H9 (cell line): ENCODE measurements around the gene SNUPN. TPM values are rescaled to one million over a fixed set of nuclear protein-coding genes. Genes with fewer than 3 reads are reported as not detected.

Experiments
- DNase-seq: peaks from one replicate; pipeline ENCODE4 v3.0.0-alpha.2; 2017
- H2AFZ ChIP-seq: one replicate; pipeline ENCODE4 v1.6.1; 2013; ENCODE audit warnings: mild to moderate bottlenecking, low read length, control low read depth, moderate library complexity
- H2AK5ac ChIP-seq: 2 replicates; pipeline ENCODE4 v1.6.1; 2013; ENCODE audit warnings: low read length, control low read depth, mixed read lengths; ENCODE audit not compliant: insufficient read length
- H2BK120ac ChIP-seq: one replicate; pipeline ENCODE4 v1.6.1; 2013; ENCODE audit warnings: low read depth, mild to moderate bottlenecking, low read length, control low read depth, inconsistent platforms; ENCODE audit not compliant: poor library complexity, severe bottlenecking
- H2BK12ac ChIP-seq: 2 replicates; pipeline ENCODE4 v1.6.1; 2013; ENCODE audit warnings: low read length, control low read depth, mixed read lengths, low read depth; ENCODE audit not compliant: insufficient read length
- H2BK15ac ChIP-seq: 2 replicates; pipeline ENCODE4 v1.6.1; 2013; ENCODE audit warnings: low read depth, low read length, control low read depth
- H2BK20ac ChIP-seq: one replicate; pipeline ENCODE4 v1.6.1; 2013; ENCODE audit warnings: low read depth, mild to moderate bottlenecking, low read length, control low read depth, inconsistent platforms; ENCODE audit not compliant: poor library complexity, severe bottlenecking
- H2BK5ac ChIP-seq: 2 replicates; pipeline ENCODE4 v1.6.1; 2013; ENCODE audit warnings: low read length, control low read depth, mixed read lengths; ENCODE audit not compliant: insufficient read length
- H3K14ac ChIP-seq: 2 replicates; pipeline ENCODE4 v1.6.1; 2013; ENCODE audit warnings: low read length, control low read depth; ENCODE audit not compliant: insufficient read depth
- H3K18ac ChIP-seq: 2 replicates; pipeline ENCODE4 v1.6.1; 2013; ENCODE audit warnings: low read depth, mild to moderate bottlenecking, mixed read lengths, low read length, control low read depth; ENCODE audit not compliant: insufficient read length
- H3K23ac ChIP-seq: 2 replicates; pipeline ENCODE4 v1.6.1; 2013; ENCODE audit warnings: low read length, control low read depth, mixed read lengths, low read depth; ENCODE audit not compliant: insufficient read length
- H3K23me2 ChIP-seq: 2 replicates; pipeline ENCODE4 v1.6.1; 2013; ENCODE audit warnings: low read depth, mild to moderate bottlenecking, mixed read lengths, low read length, control low read depth; ENCODE audit not compliant: insufficient read length, poor library complexity, severe bottlenecking
- H3K27ac ChIP-seq: 2 replicates; pipeline ENCODE4 v1.5.1; 2013; ENCODE audit warnings: low read length, control low read depth, mixed read lengths, low read depth; ENCODE audit not compliant: insufficient read length
- H3K27me3 ChIP-seq: 2 replicates; pipeline ENCODE4 v1.6.1; 2013; ENCODE audit warnings: low read length, control low read depth, inconsistent platforms; ENCODE audit not compliant: insufficient read depth
- H3K4ac ChIP-seq: 2 replicates; pipeline ENCODE4 v1.6.1; 2013; ENCODE audit warnings: low read depth, mild to moderate bottlenecking, control low read depth, inconsistent platforms, low read length, moderate library complexity
- H3K4me1 ChIP-seq: 2 replicates; pipeline ENCODE4 v1.6.1; 2013; ENCODE audit warnings: low read length, control low read depth, inconsistent platforms; ENCODE audit not compliant: insufficient read depth
- H3K4me2 ChIP-seq: 2 replicates; pipeline ENCODE4 v1.6.1; 2013; ENCODE audit warnings: low read length, control low read depth, mixed read lengths; ENCODE audit not compliant: insufficient read length, insufficient read depth
- H3K56ac ChIP-seq: 2 replicates; pipeline ENCODE4 v1.6.1; 2013; ENCODE audit warnings: low read depth, mild to moderate bottlenecking, mixed read lengths, low read length, control low read depth; ENCODE audit not compliant: insufficient read length
- H3K79me1 ChIP-seq: 2 replicates; pipeline ENCODE4 v1.6.1; 2013; ENCODE audit warnings: low read depth, mild to moderate bottlenecking, moderate library complexity, low read length, control low read depth, inconsistent platforms; ENCODE audit not compliant: insufficient read depth, poor library complexity, severe bottlenecking
- H3K79me2 ChIP-seq: 2 replicates; pipeline ENCODE4 v1.6.1; 2013; ENCODE audit warnings: low read length, control low read depth, inconsistent platforms; ENCODE audit not compliant: insufficient read depth
- H3K9ac ChIP-seq: 2 replicates; pipeline ENCODE4 v1.6.1; 2013; ENCODE audit warnings: low read length, control low read depth, mixed read lengths; ENCODE audit not compliant: insufficient read length; ENCODE audit errors: extremely low read depth
- H3K9me3 ChIP-seq: one replicate; pipeline ENCODE4 v1.6.1; 2013; ENCODE audit warnings: low read depth, low read length, inconsistent platforms; ENCODE audit not compliant: control insufficient read depth
- H3T11ph ChIP-seq: one replicate; pipeline ENCODE4 v1.6.1; 2013; ENCODE audit warnings: mild to moderate bottlenecking, low read length, control low read depth, inconsistent platforms
- H4K20me1 ChIP-seq: one replicate; pipeline ENCODE4 v1.6.1; 2013; ENCODE audit not compliant: control insufficient read depth, insufficient read length, insufficient read depth
- H4K5ac ChIP-seq: 2 replicates; pipeline ENCODE4 v1.6.1; 2013; ENCODE audit warnings: low read depth, mild to moderate bottlenecking, mixed read lengths, low read length, control low read depth; ENCODE audit not compliant: insufficient read length
- H4K8ac ChIP-seq: replicated peaks from 2 replicates; pipeline ENCODE4 v1.6.1; 2013; ENCODE audit warnings: low read length, control low read depth, mixed read lengths, low read depth; ENCODE audit not compliant: insufficient read length
- H4K91ac ChIP-seq: 2 replicates; pipeline ENCODE4 v1.6.1; 2013; ENCODE audit warnings: low read depth, mild to moderate bottlenecking, moderate library complexity, mixed read lengths, low read length, control low read depth; ENCODE audit not compliant: insufficient read length
- H3K27ac Mint-ChIP-seq, 3 experiments: 2 replicates in 2 of 3; 3 replicates in 1 of 3; pipeline ENCODE4 v1.8.0; 2020 to 2021; ENCODE audit warnings: mixed read lengths in 3 of 3, mild to moderate bottlenecking in 1 of 3, moderate library complexity in 1 of 3
- H3K27me3 Mint-ChIP-seq: 2 replicates; pipeline ENCODE4 v1.8.0; 2021; ENCODE audit warnings: low read depth, mild to moderate bottlenecking, moderate library complexity, mixed read lengths
- H3K36me3 Mint-ChIP-seq, 3 experiments: 2 replicates in 2 of 3; 3 replicates in 1 of 3; pipeline ENCODE4 v1.8.0; 2020 to 2021; ENCODE audit warnings: low read depth in 3 of 3, mixed read lengths in 3 of 3; ENCODE audit not compliant: insufficient read depth in 1 of 3
- H3K4me1 Mint-ChIP-seq, 2 experiments: 2 replicates each; pipeline ENCODE4 v1.8.0; 2020; ENCODE audit warnings: mixed read lengths in 2 of 2
- H3K4me3 Mint-ChIP-seq, 2 experiments: 2 replicates in 1 of 2; 3 replicates in 1 of 2; pipeline ENCODE4 v1.8.0; 2020 to 2021; ENCODE audit warnings: mild to moderate bottlenecking in 2 of 2, mixed read lengths in 2 of 2, moderate library complexity in 1 of 2
- H3K9me3 Mint-ChIP-seq, 2 experiments: 2 replicates in 1 of 2; 3 replicates in 1 of 2; pipeline ENCODE4 v1.8.0; 2020; ENCODE audit warnings: mild to moderate bottlenecking in 2 of 2, mixed read lengths in 2 of 2, moderate library complexity in 1 of 2
- CTCF ChIP-seq: fragments of 200-600 bp; sonication (generic); conservative IDR thresholded peaks from 3 replicates; pipeline ENCODE4 v1.8.0; 2021; ENCODE audit warnings: antibody characterized with exemption, mild to moderate bottlenecking
- WGBS: extraction: QIAGEN DNeasy Blood & Tissue Kit; methylation state at CpG from one replicate; pipeline ENCODE4 v1.1.7; 2013; ENCODE audit warnings: missing lambda C conversion rate, low lambda C conversion rate, mixed read lengths; ENCODE audit not compliant: insufficient read length; ENCODE audit errors: extremely low coverage; 5-methylcytosine and 5-hydroxymethylcytosine counted together
- total RNA-seq: library from RNA; stranded (reverse); gene quantifications from 2 replicates; pipeline ENCODE4 v1.2.1, GENCODE V29; 2021

SNUPN gene
- total RNA-seq, 1 experiment from 2014 or later, result 32.7 TPM

- no peak overlapping the region for H2BK12ac ChIP-seq
- no peaks in the 10 kb centered on the region for H3K9me3 Mint-ChIP-seq
- H3K79me1 ChIP-seq, result no peaks in the 10 kb centered on the region
- no peak overlapping the region for H2AFZ ChIP-seq
- H3K18ac ChIP-seq, result no peak overlapping the region
- peak overlapping the region; percentile 14 to 97; a peak in 3 of 5 replicates for H3K4me3 Mint-ChIP-seq
- H3K4ac ChIP-seq, result no peak overlapping the region
- no peak overlapping the region for H3T11ph ChIP-seq
- no CpG with 5 or more reads among the region's 2 CpGs for WGBS
- no peak overlapping the region for H3K14ac ChIP-seq
- H3K36me3 Mint-ChIP-seq, result peaks cover 18 to 48% (median 38%) of the 10 kb centered on the region in 3 experiments
- H2BK5ac ChIP-seq, result no peak overlapping the region
- peak overlapping the region in 1 of 3 experiments; percentile 72; a peak in 2 of 7 replicates for H3K27ac Mint-ChIP-seq
- H2BK20ac ChIP-seq, result no peak overlapping the region
- H3K4me1 Mint-ChIP-seq, result peaks cover 48 to 50% of the 10 kb centered on the region in 2 experiments
- no peak for DNase-seq
- H3K27me3 ChIP-seq, result no peaks in the 10 kb centered on the region; the same call in 1 of the 2 replicates
- no peak overlapping the region for H3K9ac ChIP-seq
- H3K79me2 ChIP-seq, result peaks cover 9% of the 10 kb centered on the region; the same call in 1 of the 2 replicates
- no peak overlapping the region for H4K8ac ChIP-seq
- no peak overlapping the region for H2BK120ac ChIP-seq
- H3K9me3 ChIP-seq, result no peaks in the 10 kb centered on the region
- no peak overlapping the region for H3K23ac ChIP-seq
- H3K56ac ChIP-seq, result no peak overlapping the region
- H3K23me2 ChIP-seq, result peaks cover 14% of the 10 kb centered on the region
- no peak overlapping the region for H4K5ac ChIP-seq
- no peak overlapping the region for H4K91ac ChIP-seq
- peaks cover 3% of the 10 kb centered on the region; the same call in 1 of the 2 replicates for H3K4me1 ChIP-seq
- no peak for TF ChIP-seq CTCF
- H2AK5ac ChIP-seq, result no peak overlapping the region
- no peaks in the 10 kb centered on the region for H4K20me1 ChIP-seq
- H3K27me3 Mint-ChIP-seq, result peaks cover 1% of the 10 kb centered on the region; the same call in 1 of the 2 replicates
- no peak overlapping the region for H3K4me2 ChIP-seq
- H2BK15ac ChIP-seq, result no peak overlapping the region
- H3K27ac ChIP-seq, result no peak overlapping the region
These were observed 26.5 kb upstream of the SNUPN start for GRCh38 chr15:75651810-75652543.
